ENCODE measurements around the gene CDK5RAP2. TPM values are rescaled to one million over a fixed set of nuclear protein-coding genes. Genes with fewer than 3 reads are reported as not detected.

CDK5RAP2 gene
- total and polyA plus RNA-seq, 9 of the 15 experiments (the other 6 are each of a cell fraction or from before 2014, with no cell fraction given), result 19.9 to 68.8 (median 42.2) TPM

DNA sequence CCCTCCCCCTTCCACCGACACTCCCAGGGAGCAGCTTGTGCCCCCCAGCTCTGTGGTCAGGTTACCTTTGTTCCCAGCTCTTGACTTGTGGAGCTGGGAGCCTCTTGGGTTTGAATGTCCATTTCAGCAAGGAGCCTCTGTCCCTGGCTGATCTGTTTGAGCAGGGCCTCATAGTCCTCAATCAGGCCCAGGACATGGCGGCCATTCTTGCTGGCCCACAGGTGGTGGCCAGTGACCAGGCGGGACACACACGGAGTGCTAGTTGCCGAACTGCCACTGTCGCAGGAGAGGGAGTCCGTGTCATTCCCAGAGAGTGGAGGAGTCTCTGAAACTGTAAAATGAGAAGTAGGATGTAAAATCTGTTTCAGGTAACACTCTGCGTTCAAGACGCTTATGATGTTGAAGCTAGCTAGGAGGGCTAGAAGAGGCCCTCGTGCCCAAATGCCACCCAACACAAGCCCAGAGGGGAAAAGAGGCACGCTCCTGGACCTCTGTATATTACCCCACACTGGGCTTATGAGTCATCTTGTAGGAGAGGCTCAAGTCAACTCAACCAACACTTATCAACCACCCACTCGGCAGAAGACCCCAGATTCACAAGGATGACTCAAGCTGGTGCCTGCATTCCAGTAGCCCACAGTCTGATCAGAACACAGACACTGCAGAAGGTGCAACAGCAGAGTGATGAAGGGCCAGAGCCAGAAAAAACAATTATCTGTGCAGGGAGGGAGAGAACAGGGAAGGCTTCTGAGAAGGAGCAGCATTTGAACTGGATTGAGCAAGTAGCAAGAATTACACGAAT, 177.0 kb downstream of the CDK5RAP2 start (continued):
- peak; percentile 96 for TF ChIP-seq DPF2 (IDR thresholded peaks at IDR 0.05)
- peak; percentile 40; the same call in 1 of the 2 replicates for TF ChIP-seq NBN (IDR thresholded peaks at IDR 0.05; ENCODE audit: low read depth)
- TF ChIP-seq HDAC2 (IDR thresholded peaks at IDR 0.05), result peak; percentile 85
- peak; percentile 93 for TF ChIP-seq CEBPB (tag; IDR thresholded peaks at IDR 0.05)
- no peak for TF ChIP-seq POLR3A (IDR thresholded peaks at IDR 0.05; ENCODE audit: borderline replicate concordance, extremely low read depth, insufficient read depth, insufficient read length)
- TF ChIP-seq, protein P1, sequence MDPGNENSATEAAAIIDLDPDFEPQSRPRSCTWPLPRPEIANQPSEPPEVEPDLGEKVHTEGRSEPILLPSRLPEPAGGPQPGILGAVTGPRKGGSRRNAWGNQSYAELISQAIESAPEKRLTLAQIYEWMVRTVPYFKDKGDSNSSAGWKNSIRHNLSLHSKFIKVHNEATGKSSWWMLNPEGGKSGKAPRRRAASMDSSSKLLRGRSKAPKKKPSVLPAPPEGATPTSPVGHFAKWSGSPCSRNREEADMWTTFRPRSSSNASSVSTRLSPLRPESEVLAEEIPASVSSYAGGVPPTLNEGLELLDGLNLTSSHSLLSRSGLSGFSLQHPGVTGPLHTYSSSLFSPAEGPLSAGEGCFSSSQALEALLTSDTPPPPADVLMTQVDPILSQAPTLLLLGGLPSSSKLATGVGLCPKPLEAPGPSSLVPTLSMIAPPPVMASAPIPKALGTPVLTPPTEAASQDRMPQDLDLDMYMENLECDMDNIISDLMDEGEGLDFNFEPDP (CRISPR knock-in tag; IDR thresholded peaks at IDR 0.05), result 0 out of 2 replicates have a peak, but pooled peaks have one; percentile 6
- TF ChIP-seq, protein P2, sequence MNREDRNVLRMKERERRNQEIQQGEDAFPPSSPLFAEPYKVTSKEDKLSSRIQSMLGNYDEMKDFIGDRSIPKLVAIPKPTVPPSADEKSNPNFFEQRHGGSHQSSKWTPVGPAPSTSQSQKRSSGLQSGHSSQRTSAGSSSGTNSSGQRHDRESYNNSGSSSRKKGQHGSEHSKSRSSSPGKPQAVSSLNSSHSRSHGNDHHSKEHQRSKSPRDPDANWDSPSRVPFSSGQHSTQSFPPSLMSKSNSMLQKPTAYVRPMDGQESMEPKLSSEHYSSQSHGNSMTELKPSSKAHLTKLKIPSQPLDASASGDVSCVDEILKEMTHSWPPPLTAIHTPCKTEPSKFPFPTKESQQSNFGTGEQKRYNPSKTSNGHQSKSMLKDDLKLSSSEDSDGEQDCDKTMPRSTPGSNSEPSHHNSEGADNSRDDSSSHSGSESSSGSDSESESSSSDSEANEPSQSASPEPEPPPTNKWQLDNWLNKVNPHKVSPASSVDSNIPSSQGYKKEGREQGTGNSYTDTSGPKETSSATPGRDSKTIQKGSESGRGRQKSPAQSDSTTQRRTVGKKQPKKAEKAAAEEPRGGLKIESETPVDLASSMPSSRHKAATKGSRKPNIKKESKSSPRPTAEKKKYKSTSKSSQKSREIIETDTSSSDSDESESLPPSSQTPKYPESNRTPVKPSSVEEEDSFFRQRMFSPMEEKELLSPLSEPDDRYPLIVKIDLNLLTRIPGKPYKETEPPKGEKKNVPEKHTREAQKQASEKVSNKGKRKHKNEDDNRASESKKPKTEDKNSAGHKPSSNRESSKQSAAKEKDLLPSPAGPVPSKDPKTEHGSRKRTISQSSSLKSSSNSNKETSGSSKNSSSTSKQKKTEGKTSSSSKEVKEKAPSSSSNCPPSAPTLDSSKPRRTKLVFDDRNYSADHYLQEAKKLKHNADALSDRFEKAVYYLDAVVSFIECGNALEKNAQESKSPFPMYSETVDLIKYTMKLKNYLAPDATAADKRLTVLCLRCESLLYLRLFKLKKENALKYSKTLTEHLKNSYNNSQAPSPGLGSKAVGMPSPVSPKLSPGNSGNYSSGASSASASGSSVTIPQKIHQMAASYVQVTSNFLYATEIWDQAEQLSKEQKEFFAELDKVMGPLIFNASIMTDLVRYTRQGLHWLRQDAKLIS (CRISPR knock-in tag; IDR thresholded peaks at IDR 0.05), result no peak
- TF ChIP-seq SRF (CRISPR knock-in tag; IDR thresholded peaks at IDR 0.05), result no peak
- TF ChIP-seq STAT5A (IDR thresholded peaks at IDR 0.05; ENCODE audit: borderline replicate concordance, low read length), result peak; percentile 39; the same call in 1 of the 2 replicates
- peak; percentile 45 for TF ChIP-seq BRD9 (IDR thresholded peaks at IDR 0.05; ENCODE audit: low read depth, partially characterized antibody)
- TF ChIP-seq CBFA2T2 (conservative IDR thresholded peaks at IDR 0.05), result peak; percentile 20; the same call in 1 of the 2 replicates
- TF ChIP-seq TEAD4 (IDR thresholded peaks at IDR 0.05; ENCODE audit: low read length), result peak; percentile 67
- no peak for TF ChIP-seq TEAD4 (CRISPR knock-in tag; IDR thresholded peaks at IDR 0.05; ENCODE audit: borderline replicate concordance)
- TF ChIP-seq ZNF696 (CRISPR knock-in tag; conservative IDR thresholded peaks at IDR 0.05), result no peak
- peak; percentile 48 for TF ChIP-seq MEIS2 (IDR thresholded peaks at IDR 0.05; ENCODE audit: partially characterized antibody)
- TF ChIP-seq NFE2 (IDR thresholded peaks at IDR 0.05; ENCODE audit: low read depth), result no peak
- TF ChIP-seq RBM14 (IDR thresholded peaks at IDR 0.05; ENCODE audit: borderline replicate concordance, insufficient read depth, low read depth, low read length), result no peak
- TF ChIP-seq CSDE1 (IDR thresholded peaks at IDR 0.05), result no peak
- no peak for TF ChIP-seq ZNF354B (CRISPR knock-in tag; IDR thresholded peaks at IDR 0.05)
- peak in 1 of 2 experiments; percentile 79; a peak in 1 of 4 replicates for TF ChIP-seq TEAD1 (CRISPR knock-in tag; IDR thresholded peaks at IDR 0.05)
- 0 out of 2 replicates have a peak, but pooled peaks have one; percentile 46 for TF ChIP-seq LCOR (CRISPR knock-in tag; IDR thresholded peaks at IDR 0.05)
- peak; percentile 90; the same call in 1 of the 2 replicates for TF ChIP-seq NFE2L1 (tag; IDR thresholded peaks at IDR 0.05; ENCODE audit: borderline replicate concordance, low read depth)
- no peak for TF ChIP-seq CHCHD3 (CRISPR knock-in tag; IDR thresholded peaks at IDR 0.05)
- TF ChIP-seq HOXB6 (CRISPR knock-in tag; IDR thresholded peaks at IDR 0.05; ENCODE audit: borderline replicate concordance), result no peak
- TF ChIP-seq CBX1 (IDR thresholded peaks at IDR 0.05; ENCODE audit: low read depth), result no peak

Measured in K562 (cell line).